H9 (cell line): Measurements from ENCODE around the gene SMAD6. TPM values are rescaled to one million over a fixed set of nuclear protein-coding genes. Genes with fewer than 3 reads are reported as not detected.

ENCODE experiments used
- DNase-seq: peaks from one replicate; pipeline ENCODE4 v3.0.0-alpha.2; 2017
- H2AFZ ChIP-seq: one replicate; pipeline ENCODE4 v1.6.1; 2013; ENCODE audit warnings: mild to moderate bottlenecking, low read length, control low read depth, moderate library complexity
- H2AK5ac ChIP-seq: 2 replicates; pipeline ENCODE4 v1.6.1; 2013; ENCODE audit warnings: low read length, control low read depth, mixed read lengths; ENCODE audit not compliant: insufficient read length
- H2BK120ac ChIP-seq: one replicate; pipeline ENCODE4 v1.6.1; 2013; ENCODE audit warnings: low read depth, mild to moderate bottlenecking, low read length, control low read depth, inconsistent platforms; ENCODE audit not compliant: poor library complexity, severe bottlenecking
- H2BK12ac ChIP-seq: 2 replicates; pipeline ENCODE4 v1.6.1; 2013; ENCODE audit warnings: low read length, control low read depth, mixed read lengths, low read depth; ENCODE audit not compliant: insufficient read length
- H2BK15ac ChIP-seq: 2 replicates; pipeline ENCODE4 v1.6.1; 2013; ENCODE audit warnings: low read depth, low read length, control low read depth
- H2BK20ac ChIP-seq: one replicate; pipeline ENCODE4 v1.6.1; 2013; ENCODE audit warnings: low read depth, mild to moderate bottlenecking, low read length, control low read depth, inconsistent platforms; ENCODE audit not compliant: poor library complexity, severe bottlenecking
- H2BK5ac ChIP-seq: 2 replicates; pipeline ENCODE4 v1.6.1; 2013; ENCODE audit warnings: low read length, control low read depth, mixed read lengths; ENCODE audit not compliant: insufficient read length
- H3K14ac ChIP-seq: 2 replicates; pipeline ENCODE4 v1.6.1; 2013; ENCODE audit warnings: low read length, control low read depth; ENCODE audit not compliant: insufficient read depth
- H3K18ac ChIP-seq: 2 replicates; pipeline ENCODE4 v1.6.1; 2013; ENCODE audit warnings: low read depth, mild to moderate bottlenecking, mixed read lengths, low read length, control low read depth; ENCODE audit not compliant: insufficient read length
- H3K23ac ChIP-seq: 2 replicates; pipeline ENCODE4 v1.6.1; 2013; ENCODE audit warnings: low read length, control low read depth, mixed read lengths, low read depth; ENCODE audit not compliant: insufficient read length
- H3K23me2 ChIP-seq: 2 replicates; pipeline ENCODE4 v1.6.1; 2013; ENCODE audit warnings: low read depth, mild to moderate bottlenecking, mixed read lengths, low read length, control low read depth; ENCODE audit not compliant: insufficient read length, poor library complexity, severe bottlenecking
- H3K27ac ChIP-seq: 2 replicates; pipeline ENCODE4 v1.5.1; 2013; ENCODE audit warnings: low read length, control low read depth, mixed read lengths, low read depth; ENCODE audit not compliant: insufficient read length
- H3K27me3 ChIP-seq: 2 replicates; pipeline ENCODE4 v1.6.1; 2013; ENCODE audit warnings: low read length, control low read depth, inconsistent platforms; ENCODE audit not compliant: insufficient read depth
- H3K4ac ChIP-seq: 2 replicates; pipeline ENCODE4 v1.6.1; 2013; ENCODE audit warnings: low read depth, mild to moderate bottlenecking, control low read depth, inconsistent platforms, low read length, moderate library complexity
- H3K4me1 ChIP-seq: 2 replicates; pipeline ENCODE4 v1.6.1; 2013; ENCODE audit warnings: low read length, control low read depth, inconsistent platforms; ENCODE audit not compliant: insufficient read depth
- H3K4me2 ChIP-seq: 2 replicates; pipeline ENCODE4 v1.6.1; 2013; ENCODE audit warnings: low read length, control low read depth, mixed read lengths; ENCODE audit not compliant: insufficient read length, insufficient read depth
- H3K56ac ChIP-seq: 2 replicates; pipeline ENCODE4 v1.6.1; 2013; ENCODE audit warnings: low read depth, mild to moderate bottlenecking, mixed read lengths, low read length, control low read depth; ENCODE audit not compliant: insufficient read length
- H3K79me1 ChIP-seq: 2 replicates; pipeline ENCODE4 v1.6.1; 2013; ENCODE audit warnings: low read depth, mild to moderate bottlenecking, moderate library complexity, low read length, control low read depth, inconsistent platforms; ENCODE audit not compliant: insufficient read depth, poor library complexity, severe bottlenecking
- H3K79me2 ChIP-seq: 2 replicates; pipeline ENCODE4 v1.6.1; 2013; ENCODE audit warnings: low read length, control low read depth, inconsistent platforms; ENCODE audit not compliant: insufficient read depth
- H3K9ac ChIP-seq: 2 replicates; pipeline ENCODE4 v1.6.1; 2013; ENCODE audit warnings: low read length, control low read depth, mixed read lengths; ENCODE audit not compliant: insufficient read length; ENCODE audit errors: extremely low read depth
- H3K9me3 ChIP-seq: one replicate; pipeline ENCODE4 v1.6.1; 2013; ENCODE audit warnings: low read depth, low read length, inconsistent platforms; ENCODE audit not compliant: control insufficient read depth
- H3T11ph ChIP-seq: one replicate; pipeline ENCODE4 v1.6.1; 2013; ENCODE audit warnings: mild to moderate bottlenecking, low read length, control low read depth, inconsistent platforms
- H4K20me1 ChIP-seq: one replicate; pipeline ENCODE4 v1.6.1; 2013; ENCODE audit not compliant: control insufficient read depth, insufficient read length, insufficient read depth
- H4K5ac ChIP-seq: 2 replicates; pipeline ENCODE4 v1.6.1; 2013; ENCODE audit warnings: low read depth, mild to moderate bottlenecking, mixed read lengths, low read length, control low read depth; ENCODE audit not compliant: insufficient read length
- H4K8ac ChIP-seq: replicated peaks from 2 replicates; pipeline ENCODE4 v1.6.1; 2013; ENCODE audit warnings: low read length, control low read depth, mixed read lengths, low read depth; ENCODE audit not compliant: insufficient read length
- H4K91ac ChIP-seq: 2 replicates; pipeline ENCODE4 v1.6.1; 2013; ENCODE audit warnings: low read depth, mild to moderate bottlenecking, moderate library complexity, mixed read lengths, low read length, control low read depth; ENCODE audit not compliant: insufficient read length
- H3K27ac Mint-ChIP-seq, 3 experiments: 2 replicates in 2 of 3; 3 replicates in 1 of 3; pipeline ENCODE4 v1.8.0; 2020 to 2021; ENCODE audit warnings: mixed read lengths in 3 of 3, mild to moderate bottlenecking in 1 of 3, moderate library complexity in 1 of 3
- H3K27me3 Mint-ChIP-seq: 2 replicates; pipeline ENCODE4 v1.8.0; 2021; ENCODE audit warnings: low read depth, mild to moderate bottlenecking, moderate library complexity, mixed read lengths
- H3K36me3 Mint-ChIP-seq, 3 experiments: 2 replicates in 2 of 3; 3 replicates in 1 of 3; pipeline ENCODE4 v1.8.0; 2020 to 2021; ENCODE audit warnings: low read depth in 3 of 3, mixed read lengths in 3 of 3; ENCODE audit not compliant: insufficient read depth in 1 of 3
- H3K4me1 Mint-ChIP-seq, 2 experiments: 2 replicates each; pipeline ENCODE4 v1.8.0; 2020; ENCODE audit warnings: mixed read lengths in 2 of 2
- H3K4me3 Mint-ChIP-seq, 2 experiments: 2 replicates in 1 of 2; 3 replicates in 1 of 2; pipeline ENCODE4 v1.8.0; 2020 to 2021; ENCODE audit warnings: mild to moderate bottlenecking in 2 of 2, mixed read lengths in 2 of 2, moderate library complexity in 1 of 2
- H3K9me3 Mint-ChIP-seq, 2 experiments: 2 replicates in 1 of 2; 3 replicates in 1 of 2; pipeline ENCODE4 v1.8.0; 2020; ENCODE audit warnings: mild to moderate bottlenecking in 2 of 2, mixed read lengths in 2 of 2, moderate library complexity in 1 of 2
- CTCF ChIP-seq: fragments of 200-600 bp; sonication (generic); conservative IDR thresholded peaks from 3 replicates; pipeline ENCODE4 v1.8.0; 2021; ENCODE audit warnings: antibody characterized with exemption, mild to moderate bottlenecking
- WGBS: extraction: QIAGEN DNeasy Blood & Tissue Kit; methylation state at CpG from one replicate; pipeline ENCODE4 v1.1.7; 2013; ENCODE audit warnings: missing lambda C conversion rate, low lambda C conversion rate, mixed read lengths; ENCODE audit not compliant: insufficient read length; ENCODE audit errors: extremely low coverage; 5-methylcytosine and 5-hydroxymethylcytosine counted together
- total RNA-seq: library from RNA; stranded (reverse); gene quantifications from 2 replicates; pipeline ENCODE4 v1.2.1, GENCODE V29; 2021

Gene SMAD6
- total RNA-seq, 1 experiment from 2014 or later = 6.0 TPM

GRCh38 chr15:66709884-66710283 is 7.8 kb downstream of the SMAD6 start:
- H2AK5ac ChIP-seq = no peak overlapping the region
- H3K4me3 Mint-ChIP-seq = no peak overlapping the region

More at GRCh38 chr15:66709884-66710283, 7.8 kb downstream of the SMAD6 start:
- Histone ChIP-seq H2BK15ac (no peak overlapping the region), H2BK12ac (no peak overlapping the region), H3K14ac (no peak overlapping the region), H4K8ac (no peak overlapping the region), H3K4me2 (no peak overlapping the region), H4K20me1 (no peaks in the 10 kb centered on the region), H2AFZ (no peak overlapping the region), H3K23me2 (no peaks in the 10 kb centered on the region), H3K56ac (no peak overlapping the region), H3K27ac (no peak overlapping the region), H2BK5ac (no peak overlapping the region), H3K4ac (no peak overlapping the region), H3K9ac (no peak overlapping the region), H3K79me1 (no peaks in the 10 kb centered on the region), H3K18ac (no peak overlapping the region), H2BK120ac (no peak overlapping the region), H3K23ac (no peak overlapping the region), H3K27me3 (peaks cover 3% of the 10 kb centered on the region; the same call in 1 of the 2 replicates), H3T11ph (no peak overlapping the region), H4K5ac (no peak overlapping the region), H4K91ac (no peak overlapping the region), H3K79me2 (no peaks in the 10 kb centered on the region), H2BK20ac (no peak overlapping the region), H3K4me1 (no peaks in the 10 kb centered on the region), H3K9me3 (no peaks in the 10 kb centered on the region)
- Mint-ChIP-seq H3K36me3 (peaks cover 0 to 9% (median 7%) of the 10 kb centered on the region in 3 experiments; a peak in 5 of 7 replicates), H3K4me1 (peaks cover 23 to 38% of the 10 kb centered on the region in 2 experiments), H3K9me3 (no peaks in the 10 kb centered on the region; a peak in 1 of 5 replicates), H3K27ac (no peak overlapping the region), H3K27me3 (peaks cover 12% of the 10 kb centered on the region)
- WGBS = no CpG with 5 or more reads among the region's 5 CpGs
- no peak for DNase-seq
- TF ChIP-seq CTCF = no peak
